ENCODE data around the gene CORO2A. TPM values are rescaled to one million over a fixed set of nuclear protein-coding genes. Genes with fewer than 3 reads are reported as not detected.

Gene CORO2A
- total RNA-seq, 1 experiment from 2014 or later, result 1.7 TPM

- no peak for DNase-seq
- Histone ChIP-seq H3K79me2 (ENCODE audit: low read length) (no peaks in the 10 kb centered on the region), H3K9me3 (ENCODE audit: low read length) (no peaks in the 10 kb centered on the region), H3K27ac (ENCODE audit: low read length) (no peak overlapping the region), H3K4me2 (ENCODE audit: low read depth, low read length, poor library complexity, severe bottlenecking) (no peak overlapping the region), H3K9me2 (replicated peaks; ENCODE audit: insufficient read depth, low read length) (no peaks in the 10 kb centered on the region), H3K36me3 (ENCODE audit: insufficient read depth, low read length) (no peaks in the 10 kb centered on the region), H3K9ac (ENCODE audit: low read length) (no peak overlapping the region), H3K27me3 (ENCODE audit: low read length) (no peaks in the 10 kb centered on the region), H3K4me3 (ENCODE audit: low read length) (no peak overlapping the region), H2AFZ (ENCODE audit: low read length) (no peak overlapping the region), H4K20me1 (ENCODE audit: insufficient read depth, low read depth, low read length) (no peaks in the 10 kb centered on the region), H3K4me1 (ENCODE audit: low read length) (no peaks in the 10 kb centered on the region)
Observed at GRCh38 chr9:98216391-98216790, 24.0 kb upstream of the CORO2A start.

GRCh38 chr9:98215821-98216220, 23.4 kb upstream of the CORO2A start:
- Histone ChIP-seq H3K9me3 (ENCODE audit: low read length) (no peaks in the 10 kb centered on the region), H3K27me3 (ENCODE audit: low read length) (no peaks in the 10 kb centered on the region), H3K4me3 (ENCODE audit: low read length) (no peak overlapping the region), H3K27ac (ENCODE audit: low read length) (no peak overlapping the region), H4K20me1 (ENCODE audit: insufficient read depth, low read depth, low read length) (no peaks in the 10 kb centered on the region), H2AFZ (ENCODE audit: low read length) (no peak overlapping the region), H3K4me1 (ENCODE audit: low read length) (no peaks in the 10 kb centered on the region), H3K79me2 (ENCODE audit: low read length) (no peaks in the 10 kb centered on the region), H3K36me3 (ENCODE audit: insufficient read depth, low read length) (no peaks in the 10 kb centered on the region), H3K9me2 (replicated peaks; ENCODE audit: insufficient read depth, low read length) (no peaks in the 10 kb centered on the region), H3K9ac (ENCODE audit: low read length) (no peak overlapping the region), H3K4me2 (ENCODE audit: low read depth, low read length, poor library complexity, severe bottlenecking) (no peak overlapping the region)
- no peak for DNase-seq

- H3K9ac ChIP-seq (ENCODE audit: low read length), result no peak overlapping the region
- H3K4me3 ChIP-seq (ENCODE audit: low read length), result no peak overlapping the region
- no peaks in the 10 kb centered on the region for H4K20me1 ChIP-seq (ENCODE audit: insufficient read depth, low read depth, low read length)
- H3K4me1 ChIP-seq (ENCODE audit: low read length), result no peaks in the 10 kb centered on the region
- no peak for DNase-seq
- no peak overlapping the region for H3K27ac ChIP-seq (ENCODE audit: low read length)
- H3K27me3 ChIP-seq (ENCODE audit: low read length), result no peaks in the 10 kb centered on the region
- no peak overlapping the region for H2AFZ ChIP-seq (ENCODE audit: low read length)
- H3K9me3 ChIP-seq (ENCODE audit: low read length), result no peaks in the 10 kb centered on the region
- H3K79me2 ChIP-seq (ENCODE audit: low read length), result no peaks in the 10 kb centered on the region
- no peaks in the 10 kb centered on the region for H3K9me2 ChIP-seq (replicated peaks; ENCODE audit: insufficient read depth, low read length)
- H3K4me2 ChIP-seq (ENCODE audit: low read depth, low read length, poor library complexity, severe bottlenecking), result no peak overlapping the region
- no peaks in the 10 kb centered on the region for H3K36me3 ChIP-seq (ENCODE audit: insufficient read depth, low read length)
Observed at GRCh38 chr9:98215271-98215670, 22.8 kb upstream of the CORO2A start.

GRCh38 chr9:98214811-98215210, 22.4 kb upstream of the CORO2A start:
- no peak overlapping the region for H3K4me2 ChIP-seq (ENCODE audit: low read depth, low read length, poor library complexity, severe bottlenecking)
- H3K4me3 ChIP-seq (ENCODE audit: low read length), result no peak overlapping the region
- H4K20me1 ChIP-seq (ENCODE audit: insufficient read depth, low read depth, low read length), result no peaks in the 10 kb centered on the region
- no peaks in the 10 kb centered on the region for H3K9me2 ChIP-seq (replicated peaks; ENCODE audit: insufficient read depth, low read length)
- H3K27me3 ChIP-seq (ENCODE audit: low read length), result no peaks in the 10 kb centered on the region
- no peaks in the 10 kb centered on the region for H3K79me2 ChIP-seq (ENCODE audit: low read length)
- no peaks in the 10 kb centered on the region for H3K4me1 ChIP-seq (ENCODE audit: low read length)
- no peak overlapping the region for H3K9ac ChIP-seq (ENCODE audit: low read length)
- no peaks in the 10 kb centered on the region for H3K36me3 ChIP-seq (ENCODE audit: insufficient read depth, low read length)
- no peak overlapping the region for H2AFZ ChIP-seq (ENCODE audit: low read length)
- no peak overlapping the region for H3K27ac ChIP-seq (ENCODE audit: low read length)
- DNase-seq, result no peak
- no peaks in the 10 kb centered on the region for H3K9me3 ChIP-seq (ENCODE audit: low read length)

- no peaks in the 10 kb centered on the region for H4K20me1 ChIP-seq (ENCODE audit: insufficient read depth, low read depth, low read length)
- peaks cover 11% of the 10 kb centered on the region for H3K4me1 ChIP-seq (ENCODE audit: low read length)
- DNase-seq, result no peak
- no peak overlapping the region for H2AFZ ChIP-seq (ENCODE audit: low read length)
- no peak overlapping the region for H3K27ac ChIP-seq (ENCODE audit: low read length)
- no peak overlapping the region for H3K4me3 ChIP-seq (ENCODE audit: low read length)
- no peak overlapping the region for H3K9ac ChIP-seq (ENCODE audit: low read length)
- no peaks in the 10 kb centered on the region for H3K9me3 ChIP-seq (ENCODE audit: low read length)
- no peaks in the 10 kb centered on the region for H3K36me3 ChIP-seq (ENCODE audit: insufficient read depth, low read length)
- H3K27me3 ChIP-seq (ENCODE audit: low read length), result no peaks in the 10 kb centered on the region
- H3K79me2 ChIP-seq (ENCODE audit: low read length), result no peaks in the 10 kb centered on the region
- H3K4me2 ChIP-seq (ENCODE audit: low read depth, low read length, poor library complexity, severe bottlenecking), result no peak overlapping the region
- H3K9me2 ChIP-seq (replicated peaks; ENCODE audit: insufficient read depth, low read length), result no peaks in the 10 kb centered on the region
Observed at GRCh38 chr9:98211260-98211659, 18.8 kb upstream of the CORO2A start.

GRCh38 chr9:98210435-98210834, 18.0 kb upstream of the CORO2A start:
- H3K9ac ChIP-seq (ENCODE audit: low read length), result no peak overlapping the region
- H3K4me1 ChIP-seq (ENCODE audit: low read length), result peaks cover 16% of the 10 kb centered on the region
- H3K4me2 ChIP-seq (ENCODE audit: low read depth, low read length, poor library complexity, severe bottlenecking), result no peak overlapping the region
- no peak overlapping the region for H2AFZ ChIP-seq (ENCODE audit: low read length)
- no peak for DNase-seq
- H3K4me3 ChIP-seq (ENCODE audit: low read length), result no peak overlapping the region
- no peaks in the 10 kb centered on the region for H3K79me2 ChIP-seq (ENCODE audit: low read length)
- H3K9me3 ChIP-seq (ENCODE audit: low read length), result no peaks in the 10 kb centered on the region
- no peaks in the 10 kb centered on the region for H3K27me3 ChIP-seq (ENCODE audit: low read length)
- no peaks in the 10 kb centered on the region for H4K20me1 ChIP-seq (ENCODE audit: insufficient read depth, low read depth, low read length)
- H3K27ac ChIP-seq (ENCODE audit: low read length), result no peak overlapping the region
- no peaks in the 10 kb centered on the region for H3K36me3 ChIP-seq (ENCODE audit: insufficient read depth, low read length)
- H3K9me2 ChIP-seq (replicated peaks; ENCODE audit: insufficient read depth, low read length), result no peaks in the 10 kb centered on the region

- H3K79me2 ChIP-seq (ENCODE audit: low read length), result no peaks in the 10 kb centered on the region
- H3K4me1 ChIP-seq (ENCODE audit: low read length), result peaks cover 16% of the 10 kb centered on the region
- no peak overlapping the region for H2AFZ ChIP-seq (ENCODE audit: low read length)
- no peak overlapping the region for H3K4me3 ChIP-seq (ENCODE audit: low read length)
- no peaks in the 10 kb centered on the region for H3K9me2 ChIP-seq (replicated peaks; ENCODE audit: insufficient read depth, low read length)
- H3K4me2 ChIP-seq (ENCODE audit: low read depth, low read length, poor library complexity, severe bottlenecking), result no peak overlapping the region
- H3K27ac ChIP-seq (ENCODE audit: low read length), result no peak overlapping the region
- no peaks in the 10 kb centered on the region for H3K9me3 ChIP-seq (ENCODE audit: low read length)
- no peaks in the 10 kb centered on the region for H3K36me3 ChIP-seq (ENCODE audit: insufficient read depth, low read length)
- DNase-seq, result no peak
- no peaks in the 10 kb centered on the region for H3K27me3 ChIP-seq (ENCODE audit: low read length)
- no peak overlapping the region for H3K9ac ChIP-seq (ENCODE audit: low read length)
- no peaks in the 10 kb centered on the region for H4K20me1 ChIP-seq (ENCODE audit: insufficient read depth, low read depth, low read length)
Observed at GRCh38 chr9:98209530-98209929, 17.1 kb upstream of the CORO2A start.

- Histone ChIP-seq H3K27ac (ENCODE audit: low read length) (no peak overlapping the region), H3K9me2 (replicated peaks; ENCODE audit: insufficient read depth, low read length) (no peaks in the 10 kb centered on the region), H3K79me2 (ENCODE audit: low read length) (no peaks in the 10 kb centered on the region), H3K4me2 (ENCODE audit: low read depth, low read length, poor library complexity, severe bottlenecking) (no peak overlapping the region), H3K4me3 (ENCODE audit: low read length) (no peak overlapping the region), H4K20me1 (ENCODE audit: insufficient read depth, low read depth, low read length) (no peaks in the 10 kb centered on the region), H2AFZ (ENCODE audit: low read length) (no peak overlapping the region), H3K4me1 (ENCODE audit: low read length) (peaks cover 16% of the 10 kb centered on the region), H3K36me3 (ENCODE audit: insufficient read depth, low read length) (no peaks in the 10 kb centered on the region), H3K9me3 (ENCODE audit: low read length) (no peaks in the 10 kb centered on the region), H3K9ac (ENCODE audit: low read length) (no peak overlapping the region), H3K27me3 (ENCODE audit: low read length) (no peaks in the 10 kb centered on the region)
- no peak for DNase-seq
Observed at GRCh38 chr9:98208635-98209034, 16.2 kb upstream of the CORO2A start.

GRCh38 chr9:98207606-98208005, 15.2 kb upstream of the CORO2A start:
- H3K9me3 ChIP-seq (ENCODE audit: low read length), result no peaks in the 10 kb centered on the region
- H3K4me2 ChIP-seq (ENCODE audit: low read depth, low read length, poor library complexity, severe bottlenecking), result no peak overlapping the region
- H3K9me2 ChIP-seq (replicated peaks; ENCODE audit: insufficient read depth, low read length), result no peaks in the 10 kb centered on the region
- no peak overlapping the region for H3K9ac ChIP-seq (ENCODE audit: low read length)
- no peak overlapping the region for H3K4me3 ChIP-seq (ENCODE audit: low read length)
- no peaks in the 10 kb centered on the region for H3K36me3 ChIP-seq (ENCODE audit: insufficient read depth, low read length)
- no peaks in the 10 kb centered on the region for H3K79me2 ChIP-seq (ENCODE audit: low read length)
- DNase-seq, result no peak
- H3K4me1 ChIP-seq (ENCODE audit: low read length), result peaks cover 16% of the 10 kb centered on the region
- H2AFZ ChIP-seq (ENCODE audit: low read length), result no peak overlapping the region
- H4K20me1 ChIP-seq (ENCODE audit: insufficient read depth, low read depth, low read length), result no peaks in the 10 kb centered on the region
- H3K27ac ChIP-seq (ENCODE audit: low read length), result no peak overlapping the region
- no peaks in the 10 kb centered on the region for H3K27me3 ChIP-seq (ENCODE audit: low read length)

Measured in Karpas-422 (cell line).